Endodermal cell (in vitro differentiated cells): ENCODE measurements around the gene KRT5. TPM values are rescaled to one million over a fixed set of nuclear protein-coding genes. Genes with fewer than 3 reads are reported as not detected.

Source experiments
- DNase-seq: peaks from one replicate; pipeline ENCODE4 v3.0.0-alpha.2; 2017
- H3K27ac ChIP-seq: 2 replicates; pipeline ENCODE4 v1.5.1; 2013; ENCODE audit warnings: mild to moderate bottlenecking, low read depth, low read length, moderate library complexity
- H3K27me3 ChIP-seq: 2 replicates; pipeline ENCODE4 v1.6.1; 2013; ENCODE audit warnings: mild to moderate bottlenecking, low read length, moderate library complexity; ENCODE audit not compliant: insufficient read depth, control insufficient read depth, poor library complexity, severe bottlenecking
- H3K36me3 ChIP-seq: 2 replicates; pipeline ENCODE4 v1.7.0; 2013; ENCODE audit warnings: mild to moderate bottlenecking, low read length, moderate library complexity; ENCODE audit not compliant: control insufficient read depth, insufficient read depth
- H3K4me1 ChIP-seq: one replicate; pipeline ENCODE4 v1.7.0; 2013; ENCODE audit warnings: low read length; ENCODE audit not compliant: control insufficient read depth, insufficient read depth
- H3K4me3 ChIP-seq: 2 replicates; pipeline ENCODE4 v1.5.1; 2013; ENCODE audit warnings: mild to moderate bottlenecking, low read length, moderate library complexity
- H3K9ac ChIP-seq: 2 replicates; pipeline ENCODE4 v1.6.1; 2013; ENCODE audit warnings: mild to moderate bottlenecking, low read length, moderate library complexity; ENCODE audit not compliant: poor library complexity, severe bottlenecking; ENCODE audit errors: extremely low read depth
- H3K9me3 ChIP-seq: 2 replicates; pipeline ENCODE4 v1.6.1; 2013; ENCODE audit warnings: mild to moderate bottlenecking, low read length, moderate library complexity; ENCODE audit not compliant: control insufficient read depth
- H3K27ac Mint-ChIP-seq: 2 replicates; pipeline ENCODE4 v1.8.0; 2020; ENCODE audit warnings: mixed read lengths
- H3K27me3 Mint-ChIP-seq: 2 replicates; pipeline ENCODE4 v1.8.0; 2021; ENCODE audit warnings: mild to moderate bottlenecking, mixed read lengths; ENCODE audit not compliant: insufficient read depth
- H3K36me3 Mint-ChIP-seq: 2 replicates; pipeline ENCODE4 v1.8.0; 2020; ENCODE audit warnings: low read depth, mixed read lengths
- H3K4me1 Mint-ChIP-seq: 2 replicates; pipeline ENCODE4 v1.8.0; 2020; ENCODE audit warnings: mixed read lengths
- H3K4me3 Mint-ChIP-seq: 2 replicates; pipeline ENCODE4 v1.8.0; 2020; ENCODE audit warnings: mild to moderate bottlenecking, moderate library complexity, mixed read lengths
- H3K9me3 Mint-ChIP-seq: 2 replicates; pipeline ENCODE4 v1.8.0; 2020; ENCODE audit warnings: mild to moderate bottlenecking, mixed read lengths
- WGBS, 2 experiments: methylation state at CpG; one replicate each; pipeline versions ENCODE4 v1.1.5 to v1.1.7; 2013; ENCODE audit warnings: missing lambda C conversion rate in 2 of 2, mixed read lengths in 1 of 2; ENCODE audit not compliant: insufficient coverage in 1 of 2, insufficient read length in 1 of 2; 5-methylcytosine and 5-hydroxymethylcytosine counted together
- total RNA-seq, 2 donors: library from RNA; stranded (reverse); fragmentation: NEBNext Ultra II Directional in 1 of 2; extraction: Animal tissue kit (Norgen Biotek cat#: 25700) in 1 of 2; gene quantifications; 2 replicates in 1 of 2; 3 replicates in 1 of 2; pipeline ENCODE4 v1.2.1, GENCODE V29; 2021
- TF ChIP-seq, protein P1 (sequence below): fragments of 200-600 bp; sonication (generic); conservative IDR thresholded peaks from 2 replicates; pipeline ENCODE4 v1.5.0; 2021; ENCODE audit warnings: antibody characterized with exemption, mild to moderate bottlenecking

KRT5 gene
- total RNA-seq, 2 donors from 2014 or later: not detected

- Histone ChIP-seq H3K4me1 (no peaks in the 10 kb centered on the region), H3K27me3 (no peaks in the 10 kb centered on the region), H3K27ac (no peak overlapping the region), H3K4me3 (no peak overlapping the region), H3K36me3 (no peaks in the 10 kb centered on the region), H3K9ac (no peak overlapping the region), H3K9me3 (no peaks in the 10 kb centered on the region)
- H3K4me1 Mint-ChIP-seq: no peaks in the 10 kb centered on the region
- peaks cover 5% of the 10 kb centered on the region for H3K27me3 Mint-ChIP-seq
- WGBS, 2 experiments: 0% methylated on average over 1 of the region's 1 CpG
- DNase-seq: no peak
- H3K27ac Mint-ChIP-seq: no peak overlapping the region
- H3K4me3 Mint-ChIP-seq: no peak overlapping the region
- no peaks in the 10 kb centered on the region for H3K9me3 Mint-ChIP-seq
- H3K36me3 Mint-ChIP-seq: no peaks in the 10 kb centered on the region
- TF ChIP-seq, protein P1, sequence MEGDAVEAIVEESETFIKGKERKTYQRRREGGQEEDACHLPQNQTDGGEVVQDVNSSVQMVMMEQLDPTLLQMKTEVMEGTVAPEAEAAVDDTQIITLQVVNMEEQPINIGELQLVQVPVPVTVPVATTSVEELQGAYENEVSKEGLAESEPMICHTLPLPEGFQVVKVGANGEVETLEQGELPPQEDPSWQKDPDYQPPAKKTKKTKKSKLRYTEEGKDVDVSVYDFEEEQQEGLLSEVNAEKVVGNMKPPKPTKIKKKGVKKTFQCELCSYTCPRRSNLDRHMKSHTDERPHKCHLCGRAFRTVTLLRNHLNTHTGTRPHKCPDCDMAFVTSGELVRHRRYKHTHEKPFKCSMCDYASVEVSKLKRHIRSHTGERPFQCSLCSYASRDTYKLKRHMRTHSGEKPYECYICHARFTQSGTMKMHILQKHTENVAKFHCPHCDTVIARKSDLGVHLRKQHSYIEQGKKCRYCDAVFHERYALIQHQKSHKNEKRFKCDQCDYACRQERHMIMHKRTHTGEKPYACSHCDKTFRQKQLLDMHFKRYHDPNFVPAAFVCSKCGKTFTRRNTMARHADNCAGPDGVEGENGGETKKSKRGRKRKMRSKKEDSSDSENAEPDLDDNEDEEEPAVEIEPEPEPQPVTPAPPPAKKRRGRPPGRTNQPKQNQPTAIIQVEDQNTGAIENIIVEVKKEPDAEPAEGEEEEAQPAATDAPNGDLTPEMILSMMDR: no peak
Observed at GRCh38 chr12:52535574-52535973, 15.4 kb upstream of the KRT5 start.

DNA sequence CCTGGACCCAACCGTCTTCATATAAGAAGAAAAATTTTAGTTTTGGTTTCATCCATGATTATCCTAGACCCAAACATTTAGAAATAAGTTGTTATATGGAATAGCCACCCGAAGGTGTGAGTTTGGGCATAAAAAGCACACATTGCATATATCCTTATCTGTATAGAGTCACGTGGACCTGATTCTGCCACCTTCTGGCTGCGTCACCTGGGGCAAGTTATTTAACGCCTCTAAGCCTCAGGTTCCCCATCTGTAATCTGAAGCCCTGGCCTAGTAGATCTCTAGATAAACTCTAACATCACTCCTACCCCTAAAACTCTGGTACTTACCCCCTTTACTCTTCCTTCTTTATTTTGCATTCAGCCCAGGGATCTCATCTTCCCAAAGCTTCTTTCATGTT lies 14.3 kb upstream of the KRT5 start:
- Mint-ChIP-seq H3K4me3 (no peak overlapping the region), H3K4me1 (no peaks in the 10 kb centered on the region), H3K9me3 (no peaks in the 10 kb centered on the region), H3K27me3 (peaks cover 5% of the 10 kb centered on the region), H3K36me3 (no peaks in the 10 kb centered on the region), H3K27ac (no peak overlapping the region)
- Histone ChIP-seq H3K4me1 (no peaks in the 10 kb centered on the region), H3K4me3 (no peak overlapping the region), H3K9ac (no peak overlapping the region), H3K9me3 (no peaks in the 10 kb centered on the region), H3K27ac (no peak overlapping the region), H3K27me3 (no peaks in the 10 kb centered on the region), H3K36me3 (no peaks in the 10 kb centered on the region)
- TF ChIP-seq, protein P1: peak; percentile 56
- no peak for DNase-seq
- 54 to 75% methylated on average over 3 to 5 of the region's 5 CpGs for WGBS, 2 experiments

- H3K9ac ChIP-seq: no peak overlapping the region
- H3K4me1 Mint-ChIP-seq: no peaks in the 10 kb centered on the region
- H3K4me3 Mint-ChIP-seq: no peak overlapping the region
- H3K36me3 ChIP-seq: no peaks in the 10 kb centered on the region
- no peaks in the 10 kb centered on the region for H3K4me1 ChIP-seq
- no peaks in the 10 kb centered on the region for H3K27me3 ChIP-seq
- H3K27ac ChIP-seq: no peak overlapping the region
- no peak overlapping the region for H3K27ac Mint-ChIP-seq
- H3K36me3 Mint-ChIP-seq: no peaks in the 10 kb centered on the region
- no peaks in the 10 kb centered on the region for H3K9me3 ChIP-seq
- peaks cover 4% of the 10 kb centered on the region for H3K27me3 Mint-ChIP-seq
- TF ChIP-seq, protein P1: no peak
- no peak for DNase-seq
- no peaks in the 10 kb centered on the region for H3K9me3 Mint-ChIP-seq
- no peak overlapping the region for H3K4me3 ChIP-seq
- WGBS, 2 experiments: 87 to 90% methylated on average over 8 to 10 of the region's 10 CpGs
Observed at GRCh38 chr12:52533686-52534470, 13.7 kb upstream of the KRT5 start.
